GM12801 (cell line): ENCODE measurements around the gene LAMP1.

Source experiments
- TF ChIP-seq, protein P1 (sequence below): IDR thresholded peaks from one replicate; pipeline ENCODE4 v1.5.1; 2011; ENCODE audit warnings: control low read depth; ENCODE audit not compliant: insufficient read length; ENCODE audit errors: extremely low read depth

Gene LAMP1

DNA sequence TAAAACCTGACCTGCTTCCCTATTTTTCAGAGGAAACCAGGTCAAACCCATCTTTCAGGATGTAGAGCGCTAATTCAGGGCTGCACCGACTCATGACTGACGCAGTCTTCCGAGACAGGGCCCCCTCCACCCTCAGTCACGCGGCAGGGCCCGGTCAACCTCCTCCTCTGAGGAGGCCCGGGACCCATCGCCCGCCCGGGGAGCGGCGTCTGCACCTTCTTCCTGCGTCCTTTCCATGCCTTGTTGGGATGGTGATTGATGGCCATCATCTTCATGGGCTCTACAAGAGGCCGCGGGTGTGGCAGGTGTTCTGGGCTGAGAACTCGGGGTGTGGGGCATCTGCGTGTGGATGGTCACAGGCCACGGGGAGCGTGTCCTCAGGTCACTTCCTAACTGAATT, 40.9 kb downstream of the LAMP1 start:
- TF ChIP-seq, protein P1, sequence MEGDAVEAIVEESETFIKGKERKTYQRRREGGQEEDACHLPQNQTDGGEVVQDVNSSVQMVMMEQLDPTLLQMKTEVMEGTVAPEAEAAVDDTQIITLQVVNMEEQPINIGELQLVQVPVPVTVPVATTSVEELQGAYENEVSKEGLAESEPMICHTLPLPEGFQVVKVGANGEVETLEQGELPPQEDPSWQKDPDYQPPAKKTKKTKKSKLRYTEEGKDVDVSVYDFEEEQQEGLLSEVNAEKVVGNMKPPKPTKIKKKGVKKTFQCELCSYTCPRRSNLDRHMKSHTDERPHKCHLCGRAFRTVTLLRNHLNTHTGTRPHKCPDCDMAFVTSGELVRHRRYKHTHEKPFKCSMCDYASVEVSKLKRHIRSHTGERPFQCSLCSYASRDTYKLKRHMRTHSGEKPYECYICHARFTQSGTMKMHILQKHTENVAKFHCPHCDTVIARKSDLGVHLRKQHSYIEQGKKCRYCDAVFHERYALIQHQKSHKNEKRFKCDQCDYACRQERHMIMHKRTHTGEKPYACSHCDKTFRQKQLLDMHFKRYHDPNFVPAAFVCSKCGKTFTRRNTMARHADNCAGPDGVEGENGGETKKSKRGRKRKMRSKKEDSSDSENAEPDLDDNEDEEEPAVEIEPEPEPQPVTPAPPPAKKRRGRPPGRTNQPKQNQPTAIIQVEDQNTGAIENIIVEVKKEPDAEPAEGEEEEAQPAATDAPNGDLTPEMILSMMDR: no peak

DNA sequence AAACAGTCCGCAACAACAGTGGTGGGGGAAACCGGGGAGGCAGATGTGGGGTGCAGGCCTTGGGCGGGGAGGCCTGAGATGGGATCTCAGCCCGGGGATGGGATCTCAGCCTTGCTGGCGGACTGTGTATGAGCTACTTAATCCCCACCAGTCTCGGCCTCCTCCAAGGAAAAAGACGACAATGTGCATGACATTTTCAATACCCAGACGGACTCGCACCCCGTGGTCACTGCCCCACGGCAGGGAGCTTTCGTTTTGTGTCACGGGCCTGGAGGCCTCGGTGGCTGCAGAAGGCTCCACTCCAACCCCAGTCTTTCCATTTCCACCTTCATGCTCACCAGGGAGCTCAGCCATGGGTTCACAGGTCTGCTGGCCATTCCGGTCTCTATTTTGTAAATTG, 41.4 kb downstream of the LAMP1 start:
- TF ChIP-seq, protein P1: no peak

DNA sequence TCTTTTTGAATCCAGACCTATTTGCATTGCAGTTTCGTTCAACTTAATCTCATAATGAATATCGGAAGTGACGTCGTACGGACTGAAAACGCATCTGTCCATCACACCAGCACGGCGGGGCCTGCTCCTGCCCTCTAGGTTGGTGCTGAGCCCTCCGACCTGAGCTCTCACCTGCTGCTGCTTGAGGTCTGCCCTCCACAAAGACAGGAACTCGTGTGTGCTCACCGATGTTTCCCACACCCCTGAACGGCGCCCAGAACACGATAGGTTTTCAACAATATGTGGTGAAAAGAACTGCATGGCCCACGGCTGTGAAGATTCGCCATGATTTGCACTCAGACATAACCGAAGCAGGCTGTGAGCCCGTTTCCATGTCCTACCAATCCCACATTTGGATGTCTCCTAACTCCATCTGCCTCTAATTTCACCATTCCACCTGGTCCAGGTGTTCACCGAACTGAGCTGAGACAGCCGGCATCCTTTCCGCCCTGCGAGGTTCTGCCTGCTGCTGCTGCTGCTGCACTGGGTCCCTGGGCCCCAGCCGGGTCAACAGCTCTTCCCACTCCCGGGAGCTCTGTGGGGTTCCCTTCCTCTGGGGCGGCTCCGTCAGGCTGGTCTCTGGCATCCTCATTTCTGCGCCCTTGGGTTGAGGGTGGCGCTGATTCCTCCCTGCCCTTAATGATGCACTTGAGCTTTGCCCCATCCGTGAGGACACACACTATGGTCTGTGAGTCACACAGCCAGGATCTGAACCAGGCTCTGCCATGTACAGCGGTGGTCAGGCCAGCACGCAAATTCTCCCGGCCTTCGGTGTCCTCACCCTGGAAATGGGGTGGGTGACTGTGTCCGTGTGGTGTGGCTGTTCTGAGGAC, 46.0 kb downstream of the LAMP1 start:
- TF ChIP-seq, protein P1: no peak

DNA sequence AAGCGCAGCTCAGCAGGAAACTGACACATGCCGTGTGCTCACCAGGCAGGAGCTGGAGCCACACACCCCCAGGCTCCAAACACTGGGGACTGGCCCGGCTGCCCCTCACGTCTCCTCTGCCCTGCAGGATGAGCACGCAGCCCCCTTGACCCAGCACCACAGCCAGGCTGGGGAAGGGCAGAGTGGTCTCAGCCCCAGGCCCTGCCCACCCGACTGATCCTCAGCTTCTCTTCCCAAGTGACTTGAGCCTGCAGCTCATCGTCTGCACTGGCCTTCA, 46.6 kb downstream of the LAMP1 start:
- TF ChIP-seq, protein P1: no peak

DNA sequence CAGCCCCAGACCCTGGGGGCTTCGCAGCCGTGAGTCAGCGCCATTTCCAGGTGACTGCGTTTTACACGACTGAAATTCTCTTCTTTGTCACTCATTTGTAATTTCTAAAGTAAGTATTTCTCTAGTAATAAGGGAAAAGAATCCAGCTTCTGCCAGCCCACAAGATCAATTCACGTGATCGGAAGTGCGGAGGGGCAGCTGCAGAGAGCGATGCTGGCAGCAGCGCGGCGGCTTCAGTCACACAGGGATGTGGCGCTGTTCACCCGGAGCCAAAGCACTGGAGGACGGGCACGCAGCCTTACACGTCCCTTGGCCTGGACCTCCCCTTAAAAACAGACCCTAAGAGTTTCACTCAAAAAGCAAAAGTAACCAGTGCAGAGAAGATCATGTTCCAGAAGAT, 48.4 kb downstream of the LAMP1 start:
- TF ChIP-seq, protein P1: no peak

DNA sequence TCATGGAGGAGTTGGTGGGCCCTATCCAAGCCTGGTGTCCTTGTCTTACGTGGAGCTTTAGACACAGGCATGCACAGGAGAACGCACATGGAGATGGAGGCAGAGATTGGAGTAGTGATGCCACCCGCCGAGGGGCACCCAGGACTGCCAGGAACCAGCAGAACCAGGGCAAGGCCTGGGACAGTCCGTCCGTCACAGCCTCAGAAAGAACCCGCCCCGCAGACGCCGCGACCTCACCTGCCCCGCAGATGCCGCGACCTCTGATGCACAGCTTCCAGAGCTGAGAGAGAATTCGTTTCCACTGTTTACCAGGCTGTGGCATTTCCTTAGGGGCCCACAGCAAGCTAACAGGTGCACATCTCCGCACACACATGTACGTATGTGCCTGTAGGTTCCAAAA, 51.6 kb downstream of the LAMP1 start:
- TF ChIP-seq, protein P1: no peak

DNA sequence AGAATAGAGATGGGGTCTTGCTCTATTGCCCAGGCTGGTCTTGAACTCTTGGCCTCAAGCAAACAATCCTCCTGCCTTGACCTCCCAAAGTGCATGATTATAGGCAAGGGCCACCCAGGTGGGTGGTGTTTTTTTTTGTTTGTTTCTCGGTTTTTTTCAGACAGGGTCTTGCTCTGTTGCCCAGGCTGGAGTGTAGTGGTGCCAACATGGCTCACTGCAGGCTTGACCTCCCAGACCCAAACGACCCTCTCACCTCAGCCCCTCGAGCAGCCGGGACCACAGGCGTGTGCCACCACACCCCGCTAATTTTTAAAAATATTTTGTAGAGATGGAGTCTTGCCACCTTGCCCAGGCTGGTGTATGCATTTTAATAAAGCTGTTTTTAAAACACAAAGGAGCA, 52.0 kb downstream of the LAMP1 start:
- TF ChIP-seq, protein P1: no peak

DNA sequence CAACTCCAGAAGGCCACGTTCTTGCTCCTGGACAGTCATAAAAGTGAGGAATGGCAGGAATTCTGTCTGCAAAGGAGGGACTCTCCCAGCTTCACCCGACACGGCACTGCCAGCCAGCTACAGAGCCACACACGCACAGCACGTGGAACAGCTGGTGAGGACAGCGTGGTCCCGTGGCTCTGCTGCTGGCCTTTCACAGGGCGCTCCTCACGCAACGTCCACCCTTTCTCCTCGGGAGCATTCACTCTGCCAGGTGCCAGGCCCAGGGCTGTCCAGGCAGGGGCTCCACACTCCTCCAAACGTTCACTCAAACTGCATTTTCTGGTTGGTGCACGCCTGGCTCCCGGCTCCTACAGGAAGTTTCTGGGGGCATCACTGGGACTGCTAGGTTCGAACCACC, 52.5 kb downstream of the LAMP1 start:
- TF ChIP-seq, protein P1: no peak
